GM18502 (cell line): ENCODE data around the gene MANBA.

Experiments used
- ATAC-seq: cut with Tn5 transposase; IDR thresholded peaks from one replicate; pipeline ENCODE4 v1.9.1; 2021; ENCODE audit warnings: mild to moderate bottlenecking; ENCODE audit not compliant: unreplicated experiment, poor library complexity

Gene MANBA

GRCh38 chr4:102600689-102601088 lies 160.1 kb downstream of the MANBA start:
- ATAC-seq, result no peak

DNA sequence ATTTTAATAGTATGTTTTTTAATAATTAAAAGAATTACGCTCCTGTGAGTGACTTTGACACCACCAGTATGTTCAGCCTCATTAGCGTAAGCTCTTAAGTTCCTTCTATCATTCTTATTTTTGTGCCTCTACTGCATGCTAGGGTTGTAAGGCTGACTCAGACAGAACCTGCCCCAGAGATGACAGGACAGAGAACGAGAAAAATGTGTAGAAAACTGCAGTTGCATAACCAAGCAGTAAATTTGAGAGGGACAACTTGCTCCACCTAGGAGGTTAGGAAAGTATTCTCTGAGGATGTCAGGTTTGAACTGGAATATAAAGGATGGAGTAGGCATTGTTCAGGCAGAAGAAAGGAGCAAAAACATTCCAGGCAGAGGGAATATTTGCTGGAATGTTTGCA lies 160.9 kb downstream of the MANBA start:
- ATAC-seq, result no peak

GRCh38 chr4:102599455-102599854 lies 161.3 kb downstream of the MANBA start:
- no peak for ATAC-seq

DNA sequence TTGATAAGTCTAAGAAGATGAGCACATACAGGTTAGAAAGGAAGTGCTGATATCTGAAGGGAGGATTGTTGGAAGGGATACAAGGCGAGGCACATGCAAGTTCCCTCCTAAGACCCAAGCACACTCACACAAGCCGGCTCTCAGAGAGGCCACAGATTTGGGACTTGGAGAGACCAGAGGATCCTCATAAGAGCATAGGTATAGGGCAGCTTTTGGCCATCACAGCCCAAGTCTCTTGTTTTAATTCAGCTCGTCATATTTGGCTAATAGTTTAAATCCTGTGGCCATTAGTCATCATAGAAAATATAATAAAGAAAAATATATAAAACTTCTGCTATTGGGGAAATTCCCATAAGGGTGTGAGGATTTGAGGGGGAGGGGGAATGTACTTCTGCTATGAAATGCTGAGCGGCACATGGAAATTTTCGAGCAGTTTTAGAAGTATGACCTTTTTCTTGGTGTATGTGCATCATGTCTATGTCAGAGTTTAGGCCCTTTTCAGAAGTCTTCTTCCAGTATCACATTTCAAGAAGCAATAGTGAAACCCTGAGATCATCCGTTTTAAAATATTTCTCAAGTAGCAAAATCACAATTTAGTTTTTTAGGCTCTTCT lies 161.9 kb downstream of the MANBA start:
- ATAC-seq, result no peak

- peak; percentile 48 for ATAC-seq
Observed at GRCh38 chr4:102598086-102598761, 162.5 kb downstream of the MANBA start.

- no peak for ATAC-seq
Observed at GRCh38 chr4:102596532-102596931, 164.2 kb downstream of the MANBA start.

- ATAC-seq, result no peak
Observed at GRCh38 chr4:102594000-102594399, 166.8 kb downstream of the MANBA start.

GRCh38 chr4:102593147-102593546 lies 167.6 kb downstream of the MANBA start:
- ATAC-seq, result no peak

DNA sequence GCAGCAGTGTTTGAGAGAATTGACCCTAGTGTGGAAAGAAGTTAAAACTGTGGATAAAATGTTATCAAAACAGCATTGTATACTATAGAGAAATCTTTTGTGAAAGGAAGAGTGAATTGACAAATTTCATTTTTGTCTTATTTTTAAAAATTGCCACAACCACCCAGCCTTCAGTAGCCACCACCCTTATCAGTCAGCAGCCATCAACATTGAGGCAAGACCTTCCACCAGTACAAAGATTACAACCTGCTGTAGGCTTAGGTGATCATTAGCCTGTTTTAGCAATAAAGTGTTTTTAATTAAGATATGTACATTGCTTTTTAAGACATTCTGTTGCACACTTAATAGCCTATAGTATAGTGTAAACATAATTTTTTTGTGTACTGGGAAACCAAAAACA lies 168.5 kb downstream of the MANBA start:
- no peak for ATAC-seq

GRCh38 chr4:102589743-102590142 lies 171.0 kb downstream of the MANBA start:
- ATAC-seq, result no peak

DNA sequence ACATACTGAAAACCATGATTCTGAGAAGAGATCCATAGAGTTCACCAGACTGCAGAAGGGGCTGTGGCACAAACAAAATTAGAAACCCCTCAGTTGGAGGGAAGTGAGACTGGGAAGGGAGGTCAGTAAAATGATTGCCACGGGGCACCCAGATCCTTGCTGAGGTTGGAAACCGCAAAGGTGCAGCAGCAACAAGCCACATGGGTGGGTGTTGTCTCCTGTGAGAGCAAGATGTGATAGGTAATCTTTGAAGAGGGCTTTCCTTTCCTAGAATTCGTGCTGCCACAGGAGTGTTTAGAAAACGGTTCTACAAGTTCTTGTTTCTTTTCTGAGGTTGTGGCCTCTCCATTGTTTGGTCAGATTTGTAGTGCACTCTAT lies 174.1 kb downstream of the MANBA start:
- ATAC-seq, result peak; percentile 46

DNA sequence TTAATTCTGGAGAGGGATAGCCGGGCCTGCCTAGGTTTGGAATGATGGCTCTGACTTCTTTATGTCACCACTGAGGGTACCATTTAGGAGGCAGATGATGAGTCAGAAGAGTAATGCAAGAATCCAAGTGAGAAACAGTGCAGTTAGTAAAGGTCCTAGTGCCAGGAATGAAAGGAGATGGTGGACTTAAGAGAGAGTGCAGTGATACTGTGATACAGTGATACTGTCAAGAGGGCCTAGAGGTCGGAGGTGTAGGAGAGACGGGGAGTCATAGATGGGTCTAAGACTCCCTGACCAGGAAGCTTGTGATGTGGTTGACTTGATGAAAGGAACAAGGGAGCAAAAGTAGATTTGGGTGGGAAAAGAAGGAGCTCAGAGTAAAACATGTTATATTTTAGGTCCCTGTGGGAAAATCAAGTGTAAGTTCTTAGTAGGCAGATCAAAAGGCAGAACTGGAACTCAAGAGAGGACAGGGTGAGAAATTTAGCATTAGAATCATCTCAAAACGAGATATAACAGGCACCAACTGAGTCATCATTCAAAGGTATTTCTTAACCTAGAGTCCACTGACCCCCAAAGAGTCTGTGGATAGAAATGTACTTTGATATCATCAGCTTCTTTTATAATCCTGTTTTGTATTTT lies 174.6 kb downstream of the MANBA start:
- peak; percentile 51 for ATAC-seq

DNA sequence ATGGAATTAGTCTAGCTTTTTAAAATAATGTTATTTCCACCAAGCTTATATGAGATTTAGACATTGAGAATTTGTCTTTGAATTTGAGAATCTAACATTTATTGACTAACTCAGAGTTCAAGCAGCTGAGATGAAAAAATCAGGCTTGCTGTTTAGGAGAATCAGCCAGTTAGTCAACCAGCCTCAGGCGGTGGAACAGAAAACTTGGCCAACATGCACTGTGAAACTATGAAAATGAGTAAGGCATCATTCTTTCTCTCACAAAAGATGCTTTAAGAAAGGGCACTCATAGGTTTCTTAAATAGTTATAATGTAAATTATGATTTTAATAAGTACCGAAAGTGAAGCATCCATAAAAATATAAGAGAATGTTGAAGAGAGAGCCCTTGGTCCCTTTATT lies 175.4 kb downstream of the MANBA start:
- ATAC-seq, result peak; percentile 41

- ATAC-seq, result no peak
Observed at GRCh38 chr4:102584091-102584490, 176.7 kb downstream of the MANBA start.
